Measurements from ENCODE around the gene NAIP.
"Not testable (repeated sequence)": the region's sequence is repeated elsewhere in the genome, so short reads cannot be mapped to it uniquely, and the experiment has no call there.

Gene NAIP

GRCh38 chr5:71020643-71021042 is 4.5 kb downstream of the NAIP start:
- H3K4me2 ChIP-seq (ENCODE audit: low read depth, low read length, poor library complexity, severe bottlenecking); H3K9me2 ChIP-seq (replicated peaks; ENCODE audit: low read depth, low read length); H3K36me3 ChIP-seq (ENCODE audit: insufficient read depth, low read length); H3K27me3 ChIP-seq (ENCODE audit: insufficient read depth, low read length, poor library complexity, severe bottlenecking); H3K79me2 ChIP-seq (ENCODE audit: insufficient read depth, low read length); H3K9me3 ChIP-seq (ENCODE audit: insufficient read depth, low read depth, low read length); H3K4me1 ChIP-seq (ENCODE audit: insufficient read depth, low read length, poor library complexity, severe bottlenecking); H2AFZ ChIP-seq (ENCODE audit: low read length); H4K20me1 ChIP-seq (ENCODE audit: insufficient read depth, low read length, poor library complexity, severe bottlenecking); H3F3A ChIP-seq (ENCODE audit: low read depth); H3K9ac ChIP-seq (ENCODE audit: low read depth, low read length, poor library complexity, severe bottlenecking); H3K4me3 ChIP-seq (ENCODE audit: low read length, poor library complexity, severe bottlenecking): not testable (repeated sequence)

DNA sequence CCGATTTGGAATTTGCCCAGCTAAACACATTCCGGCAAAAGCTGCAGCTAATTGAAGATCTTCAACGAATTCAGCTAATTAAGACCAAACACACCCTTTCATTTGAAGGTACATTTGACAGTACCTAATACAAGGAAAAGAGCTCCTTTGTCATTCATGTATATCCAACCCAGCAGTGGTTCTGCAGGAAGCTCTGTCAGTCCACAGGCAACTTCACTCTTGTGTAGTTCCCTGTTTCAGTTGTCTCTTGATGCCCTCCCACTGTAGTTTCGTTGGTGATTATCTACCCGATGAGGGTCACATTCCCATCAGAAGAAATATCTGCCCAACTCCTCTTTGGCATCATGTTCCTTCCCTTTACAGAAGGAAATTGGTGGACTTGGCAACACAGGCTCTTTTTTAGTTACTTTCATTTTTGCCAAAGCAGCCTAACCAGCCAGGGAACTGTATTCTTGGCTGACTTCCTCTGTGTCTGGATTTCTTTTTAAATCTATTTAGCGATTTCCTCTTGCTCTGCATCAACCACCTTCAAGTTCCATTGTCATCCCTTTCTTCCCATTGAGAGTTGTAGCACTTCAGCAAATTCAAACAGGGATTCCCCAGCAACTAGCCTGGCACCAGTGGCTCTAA is 6.6 kb downstream of the NAIP start:
- H3F3A ChIP-seq (ENCODE audit: low read depth); H3K79me2 ChIP-seq (ENCODE audit: insufficient read depth, low read length); H3K4me1 ChIP-seq (ENCODE audit: insufficient read depth, low read length, poor library complexity, severe bottlenecking); H2AFZ ChIP-seq (ENCODE audit: low read length); H3K9me3 ChIP-seq (ENCODE audit: insufficient read depth, low read depth, low read length); H3K9me2 ChIP-seq (replicated peaks; ENCODE audit: low read depth, low read length); H3K36me3 ChIP-seq (ENCODE audit: insufficient read depth, low read length); H3K4me3 ChIP-seq (ENCODE audit: low read length, poor library complexity, severe bottlenecking); H3K9ac ChIP-seq (ENCODE audit: low read depth, low read length, poor library complexity, severe bottlenecking); H3K4me2 ChIP-seq (ENCODE audit: low read depth, low read length, poor library complexity, severe bottlenecking); H4K20me1 ChIP-seq (ENCODE audit: insufficient read depth, low read length, poor library complexity, severe bottlenecking); H3K27me3 ChIP-seq (ENCODE audit: insufficient read depth, low read length, poor library complexity, severe bottlenecking): not testable (repeated sequence)

GRCh38 chr5:71014176-71014575 is 11.0 kb downstream of the NAIP start:
- no peak for TF ChIP-seq CTCF (conservative IDR thresholded peaks at IDR 0.05; ENCODE audit: low read length)
- no peak for TF ChIP-seq EZH2phosphoT487 (IDR thresholded peaks at IDR 0.05; ENCODE audit: borderline replicate concordance)
- H3K4me3 ChIP-seq (ENCODE audit: low read length, poor library complexity, severe bottlenecking): no peak overlapping the region
- no peaks in the 10 kb centered on the region for H3K27me3 ChIP-seq (ENCODE audit: insufficient read depth, low read length, poor library complexity, severe bottlenecking)
- H3K9ac ChIP-seq (ENCODE audit: low read depth, low read length, poor library complexity, severe bottlenecking): no peak overlapping the region
- H3K4me2 ChIP-seq (ENCODE audit: low read depth, low read length, poor library complexity, severe bottlenecking): no peak overlapping the region
- H3K9me3 ChIP-seq (ENCODE audit: insufficient read depth, low read depth, low read length): no peaks in the 10 kb centered on the region
- H3K36me3 ChIP-seq (ENCODE audit: insufficient read depth, low read length): no peaks in the 10 kb centered on the region
- no peaks in the 10 kb centered on the region for H3F3A ChIP-seq (ENCODE audit: low read depth)
- no peaks in the 10 kb centered on the region for H3K79me2 ChIP-seq (ENCODE audit: insufficient read depth, low read length)
- H3K9me2 ChIP-seq (replicated peaks; ENCODE audit: low read depth, low read length): no peaks in the 10 kb centered on the region
- no peaks in the 10 kb centered on the region for H3K4me1 ChIP-seq (ENCODE audit: insufficient read depth, low read length, poor library complexity, severe bottlenecking)
- no peak overlapping the region for H2AFZ ChIP-seq (ENCODE audit: low read length)
- H4K20me1 ChIP-seq (ENCODE audit: insufficient read depth, low read length, poor library complexity, severe bottlenecking): no peaks in the 10 kb centered on the region

DNA sequence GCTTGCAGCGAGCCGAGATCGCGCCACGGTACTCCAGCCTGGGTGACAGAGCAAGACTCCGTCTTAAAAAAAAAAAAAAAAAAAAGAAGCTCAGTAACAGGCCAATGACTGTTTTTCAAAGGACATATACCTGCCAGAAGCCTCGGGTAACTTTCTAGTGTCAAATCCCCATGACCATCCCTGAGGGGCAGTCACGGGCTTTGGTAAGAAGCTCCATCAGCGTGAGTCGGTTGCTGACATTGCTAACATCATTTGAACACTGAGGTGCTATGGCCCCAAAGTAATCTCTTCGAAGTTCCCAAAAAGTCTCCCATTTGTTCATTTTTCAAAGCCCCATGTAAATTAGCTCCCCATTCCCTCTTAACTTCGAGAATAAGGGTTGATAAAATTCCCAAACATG is 11.6 kb downstream of the NAIP start:
- H3K9me3 ChIP-seq (ENCODE audit: insufficient read depth, low read depth, low read length): no peaks in the 10 kb centered on the region
- H3K4me3 ChIP-seq (ENCODE audit: low read length, poor library complexity, severe bottlenecking): no peak overlapping the region
- H3K36me3 ChIP-seq (ENCODE audit: insufficient read depth, low read length): no peaks in the 10 kb centered on the region
- no peaks in the 10 kb centered on the region for H3K27me3 ChIP-seq (ENCODE audit: insufficient read depth, low read length, poor library complexity, severe bottlenecking)
- no peaks in the 10 kb centered on the region for H3K4me1 ChIP-seq (ENCODE audit: insufficient read depth, low read length, poor library complexity, severe bottlenecking)
- no peak overlapping the region for H3K9ac ChIP-seq (ENCODE audit: low read depth, low read length, poor library complexity, severe bottlenecking)
- H2AFZ ChIP-seq (ENCODE audit: low read length): no peak overlapping the region
- no peaks in the 10 kb centered on the region for H3K9me2 ChIP-seq (replicated peaks; ENCODE audit: low read depth, low read length)
- H3K79me2 ChIP-seq (ENCODE audit: insufficient read depth, low read length): no peaks in the 10 kb centered on the region
- H3K4me2 ChIP-seq (ENCODE audit: low read depth, low read length, poor library complexity, severe bottlenecking): no peak overlapping the region
- no peaks in the 10 kb centered on the region for H3F3A ChIP-seq (ENCODE audit: low read depth)
- H4K20me1 ChIP-seq (ENCODE audit: insufficient read depth, low read length, poor library complexity, severe bottlenecking): no peaks in the 10 kb centered on the region
- no peak for TF ChIP-seq CTCF (conservative IDR thresholded peaks at IDR 0.05; ENCODE audit: low read length)
- TF ChIP-seq EZH2phosphoT487 (IDR thresholded peaks at IDR 0.05; ENCODE audit: borderline replicate concordance): no peak

Data from Loucy (cell line).